ENCODE data around the gene FHOD3.

DNA sequence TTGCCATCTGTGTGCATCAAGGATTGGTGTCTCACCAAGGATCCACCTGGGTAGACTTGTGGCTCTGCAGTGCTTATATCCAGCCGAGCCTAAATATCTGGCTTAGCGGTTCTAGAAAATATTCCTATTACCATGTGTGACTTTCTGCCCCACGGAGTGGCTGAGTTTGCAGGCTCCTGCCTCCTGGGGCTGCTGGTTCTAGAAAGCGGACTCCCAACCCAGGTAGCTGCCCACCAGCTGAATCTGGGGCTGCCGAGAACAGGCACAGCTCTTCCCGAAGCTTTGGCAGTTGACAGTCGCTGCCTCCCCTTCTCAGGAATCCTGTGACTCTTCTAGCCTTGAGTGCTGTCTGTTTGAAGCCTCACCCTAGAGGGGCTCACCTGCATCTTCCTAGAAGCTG is 426.7 kb downstream of the FHOD3 start:
- TF ChIP-seq, protein P1, sequence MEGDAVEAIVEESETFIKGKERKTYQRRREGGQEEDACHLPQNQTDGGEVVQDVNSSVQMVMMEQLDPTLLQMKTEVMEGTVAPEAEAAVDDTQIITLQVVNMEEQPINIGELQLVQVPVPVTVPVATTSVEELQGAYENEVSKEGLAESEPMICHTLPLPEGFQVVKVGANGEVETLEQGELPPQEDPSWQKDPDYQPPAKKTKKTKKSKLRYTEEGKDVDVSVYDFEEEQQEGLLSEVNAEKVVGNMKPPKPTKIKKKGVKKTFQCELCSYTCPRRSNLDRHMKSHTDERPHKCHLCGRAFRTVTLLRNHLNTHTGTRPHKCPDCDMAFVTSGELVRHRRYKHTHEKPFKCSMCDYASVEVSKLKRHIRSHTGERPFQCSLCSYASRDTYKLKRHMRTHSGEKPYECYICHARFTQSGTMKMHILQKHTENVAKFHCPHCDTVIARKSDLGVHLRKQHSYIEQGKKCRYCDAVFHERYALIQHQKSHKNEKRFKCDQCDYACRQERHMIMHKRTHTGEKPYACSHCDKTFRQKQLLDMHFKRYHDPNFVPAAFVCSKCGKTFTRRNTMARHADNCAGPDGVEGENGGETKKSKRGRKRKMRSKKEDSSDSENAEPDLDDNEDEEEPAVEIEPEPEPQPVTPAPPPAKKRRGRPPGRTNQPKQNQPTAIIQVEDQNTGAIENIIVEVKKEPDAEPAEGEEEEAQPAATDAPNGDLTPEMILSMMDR (IDR thresholded peaks at IDR 0.05; ENCODE audit: low read depth, low read length, missing input control), result no peak
- no peak for TF ChIP-seq JUND (IDR thresholded peaks at IDR 0.05)
- TF ChIP-seq, protein P2, sequence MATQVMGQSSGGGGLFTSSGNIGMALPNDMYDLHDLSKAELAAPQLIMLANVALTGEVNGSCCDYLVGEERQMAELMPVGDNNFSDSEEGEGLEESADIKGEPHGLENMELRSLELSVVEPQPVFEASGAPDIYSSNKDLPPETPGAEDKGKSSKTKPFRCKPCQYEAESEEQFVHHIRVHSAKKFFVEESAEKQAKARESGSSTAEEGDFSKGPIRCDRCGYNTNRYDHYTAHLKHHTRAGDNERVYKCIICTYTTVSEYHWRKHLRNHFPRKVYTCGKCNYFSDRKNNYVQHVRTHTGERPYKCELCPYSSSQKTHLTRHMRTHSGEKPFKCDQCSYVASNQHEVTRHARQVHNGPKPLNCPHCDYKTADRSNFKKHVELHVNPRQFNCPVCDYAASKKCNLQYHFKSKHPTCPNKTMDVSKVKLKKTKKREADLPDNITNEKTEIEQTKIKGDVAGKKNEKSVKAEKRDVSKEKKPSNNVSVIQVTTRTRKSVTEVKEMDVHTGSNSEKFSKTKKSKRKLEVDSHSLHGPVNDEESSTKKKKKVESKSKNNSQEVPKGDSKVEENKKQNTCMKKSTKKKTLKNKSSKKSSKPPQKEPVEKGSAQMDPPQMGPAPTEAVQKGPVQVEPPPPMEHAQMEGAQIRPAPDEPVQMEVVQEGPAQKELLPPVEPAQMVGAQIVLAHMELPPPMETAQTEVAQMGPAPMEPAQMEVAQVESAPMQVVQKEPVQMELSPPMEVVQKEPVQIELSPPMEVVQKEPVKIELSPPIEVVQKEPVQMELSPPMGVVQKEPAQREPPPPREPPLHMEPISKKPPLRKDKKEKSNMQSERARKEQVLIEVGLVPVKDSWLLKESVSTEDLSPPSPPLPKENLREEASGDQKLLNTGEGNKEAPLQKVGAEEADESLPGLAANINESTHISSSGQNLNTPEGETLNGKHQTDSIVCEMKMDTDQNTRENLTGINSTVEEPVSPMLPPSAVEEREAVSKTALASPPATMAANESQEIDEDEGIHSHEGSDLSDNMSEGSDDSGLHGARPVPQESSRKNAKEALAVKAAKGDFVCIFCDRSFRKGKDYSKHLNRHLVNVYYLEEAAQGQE (IDR thresholded peaks at IDR 0.05), result no peak
- TF ChIP-seq RAD21 (IDR thresholded peaks at IDR 0.05), result no peak
- TF ChIP-seq TAF1 (conservative IDR thresholded peaks at IDR 0.05), result no peak
- TF ChIP-seq, protein P3, sequence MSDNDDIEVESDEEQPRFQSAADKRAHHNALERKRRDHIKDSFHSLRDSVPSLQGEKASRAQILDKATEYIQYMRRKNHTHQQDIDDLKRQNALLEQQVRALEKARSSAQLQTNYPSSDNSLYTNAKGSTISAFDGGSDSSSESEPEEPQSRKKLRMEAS (IDR thresholded peaks at IDR 0.05), result no peak
- no peak for TF ChIP-seq YY1 (IDR thresholded peaks at IDR 0.05)
- no peak for TF ChIP-seq HNF4A (conservative IDR thresholded peaks at IDR 0.05)
- TF ChIP-seq GABPA (IDR thresholded peaks at IDR 0.05 in 1 of 2, conservative IDR thresholded peaks at IDR 0.05 in 1 of 2), result no peak
- TF ChIP-seq EGR1 (IDR thresholded peaks at IDR 0.05; ENCODE audit: low read depth in 2 of 2), result no peak
- no peak for TF ChIP-seq FOXA1 (IDR thresholded peaks at IDR 0.05)
- TF ChIP-seq, protein P4, sequence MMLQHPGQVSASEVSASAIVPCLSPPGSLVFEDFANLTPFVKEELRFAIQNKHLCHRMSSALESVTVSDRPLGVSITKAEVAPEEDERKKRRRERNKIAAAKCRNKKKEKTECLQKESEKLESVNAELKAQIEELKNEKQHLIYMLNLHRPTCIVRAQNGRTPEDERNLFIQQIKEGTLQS (IDR thresholded peaks at IDR 0.05), result no peak
- TF ChIP-seq RXRA (IDR thresholded peaks at IDR 0.05), result no peak
